Endothelial cell of umbilical vein (primary cell): ENCODE results near the gene AQP1. TPM values are rescaled to one million over a fixed set of nuclear protein-coding genes. Genes with fewer than 3 reads are reported as not detected.

Experiments used
- BruUV-seq: library from RNA; stranded (reverse); fragments of 400-500 nt; replicated peaks from 2 replicates; lab custom pipeline; 2021; lab: Mats Ljungman, UMichigan
- CTCF ChIA-PET: fragments of 300-600, 350-600 bp; sonication (Branson Sonifier 250); formaldehyde crosslinking; loops from one replicate; lab custom pipeline; 2021; ENCODE audit warnings: antibody characterized with exemption, inconsistent platforms; lab: Charles Lee
- POLR2A ChIA-PET: fragments of 300-600, 350-600 bp; sonication (Branson Sonifier 250); formaldehyde crosslinking; loops from one replicate; lab custom pipeline; 2021; ENCODE audit warnings: antibody characterized with exemption, inconsistent platforms; lab: Charles Lee
- DNase-seq: peaks from one replicate; pipeline ENCODE4 v3.0.0-alpha.2; 2011; ENCODE audit warnings: low read depth, low spot score
- FAIRE-seq: peaks from 2 replicates; lab custom pipeline; 2011; peaks lifted over from hg19 to GRCh38; lab: Jason Lieb, UNC
- H2AFZ ChIP-seq: 2 replicates; pipeline ENCODE4 v1.6.0; 2012; ENCODE audit warnings: low read depth, low read length, control low read depth, inconsistent platforms
- H3K27ac ChIP-seq: 2 replicates; pipeline ENCODE4 v1.5.1; 2011; ENCODE audit warnings: low read depth, mild to moderate bottlenecking, control low read depth, low read length, moderate library complexity; ENCODE audit not compliant: insufficient read depth
- H3K27me3 ChIP-seq, 2 experiments: 2 replicates each; pipeline versions ENCODE4 v1.6.0 to v1.6.1; 2011; ENCODE audit warnings: low read length in 2 of 2, mixed read lengths in 1 of 2; ENCODE audit not compliant: control insufficient read depth in 2 of 2, insufficient read depth in 2 of 2
- H3K36me3 ChIP-seq, 2 experiments: 2 replicates in 1 of 2; 3 replicates in 1 of 2; pipeline ENCODE4 v1.5.1; 2011; ENCODE audit warnings: low read length in 2 of 2, mild to moderate bottlenecking in 1 of 2, moderate library complexity in 1 of 2; ENCODE audit not compliant: control insufficient read depth in 2 of 2, insufficient read depth in 2 of 2; ENCODE audit errors: extremely low read depth in 1 of 2
- H3K4me1 ChIP-seq: 3 replicates; pipeline ENCODE4 v1.5.1; 2011; ENCODE audit warnings: mild to moderate bottlenecking, low read length; ENCODE audit not compliant: control insufficient read depth, insufficient read depth; ENCODE audit errors: extremely low read depth
- H3K4me2 ChIP-seq: 2 replicates; pipeline ENCODE4 v1.6.1; 2011; ENCODE audit warnings: low read length, control low read depth, mixed read lengths; ENCODE audit not compliant: insufficient read depth
- H3K4me3 ChIP-seq, 3 experiments: fragments of 200-600 bp in 1 of 3; sonication (generic), shearing (Covaris generic) in 1 of 3; replicated peaks in 1 of 3; 2 replicates each; pipeline ENCODE4 v1.5.1; 2011 to 2016; ENCODE audit warnings: control low read depth in 3 of 3, low read length in 3 of 3, mild to moderate bottlenecking in 2 of 3, inconsistent platforms in 1 of 3, low read depth in 1 of 3, moderate library complexity in 1 of 3; ENCODE audit not compliant: insufficient read depth in 1 of 3
- H3K79me2 ChIP-seq: 2 replicates; pipeline ENCODE4 v1.6.0; 2012; ENCODE audit warnings: low read length, inconsistent platforms; ENCODE audit not compliant: control insufficient read depth, insufficient read depth
- H3K9ac ChIP-seq: replicated peaks from 2 replicates; pipeline ENCODE3; 2011; ENCODE audit warnings: low read length, control low read depth; ENCODE audit not compliant: insufficient read depth; ENCODE audit errors: extremely low read depth
- H3K9me1 ChIP-seq: replicated peaks from 3 replicates; pipeline ENCODE4 v1.6.0; 2011; ENCODE audit warnings: mild to moderate bottlenecking, low read length; ENCODE audit not compliant: control insufficient read depth, insufficient read depth; ENCODE audit errors: extremely low read depth
- H3K9me3 ChIP-seq: replicated peaks from 2 replicates; pipeline ENCODE4 v1.5.1; 2012; ENCODE audit warnings: low read length, inconsistent platforms; ENCODE audit not compliant: control insufficient read depth, insufficient read depth
- H4K20me1 ChIP-seq: replicated peaks from 2 replicates; pipeline ENCODE3; 2011; ENCODE audit warnings: mild to moderate bottlenecking, low read length; ENCODE audit not compliant: control insufficient read depth, insufficient read depth; ENCODE audit errors: extremely low read depth
- CTCF ChIP-seq, 2 donors: IDR thresholded peaks; 1 replicate in 1 of 2; 2 replicates in 1 of 2; pipeline ENCODE4 v1.5.1; 2011; ENCODE audit warnings: low read length in 2 of 2, mild to moderate bottlenecking in 2 of 2, moderate library complexity in 2 of 2, control low read depth in 1 of 2, inconsistent platforms in 1 of 2, low read depth in 1 of 2; ENCODE audit not compliant: insufficient read depth in 1 of 2; ENCODE audit errors: extremely low read depth in 1 of 2
- EZH2 ChIP-seq: IDR thresholded peaks from 2 replicates; pipeline ENCODE4 v1.6.1; 2012; ENCODE audit warnings: borderline replicate concordance, low read depth, mild to moderate bottlenecking, moderate library complexity, low read length, inconsistent platforms; ENCODE audit not compliant: severe bottlenecking
- FOS ChIP-seq: IDR thresholded peaks from 2 replicates; pipeline ENCODE4 v1.6.1; 2011; ENCODE audit warnings: mild to moderate bottlenecking, low read length, moderate library complexity, borderline replicate concordance; ENCODE audit not compliant: insufficient read depth
- GATA2 ChIP-seq: IDR thresholded peaks from 2 replicates; pipeline ENCODE4 v1.7.0; 2011; ENCODE audit warnings: low read depth, mild to moderate bottlenecking, moderate library complexity, mixed read lengths, low read length; ENCODE audit not compliant: insufficient read length, insufficient read depth
- JUN ChIP-seq: IDR thresholded peaks from 2 replicates; pipeline ENCODE4 v1.6.1; 2011; ENCODE audit warnings: borderline replicate concordance, low read depth; ENCODE audit not compliant: insufficient read length, insufficient read depth
- MAX ChIP-seq: IDR thresholded peaks from 2 replicates; pipeline ENCODE4 v1.6.1; 2011; ENCODE audit not compliant: insufficient read depth, insufficient read length
- MYC ChIP-seq: IDR thresholded peaks from one replicate; pipeline ENCODE4 v1.6.1; 2011; ENCODE audit warnings: mild to moderate bottlenecking, low read depth, low read length
- POLR2A ChIP-seq: IDR thresholded peaks from 2 replicates; pipeline ENCODE4 v1.6.1; 2012; ENCODE audit warnings: low read depth, mild to moderate bottlenecking, control low read depth, low read length
- POLR2AphosphoS5 ChIP-seq: IDR thresholded peaks from 2 replicates; pipeline ENCODE4 v1.6.1; 2012; ENCODE audit warnings: low read depth, mild to moderate bottlenecking, control low read depth, low read length, moderate library complexity; ENCODE audit not compliant: insufficient read depth
- dilution Hi-C: fragments of 300-500 bp; cut with MboI; formaldehyde crosslinking; loops from one replicate; pipeline ENCODE4 v1.15.0; 2019; ENCODE audit warnings: low sequenced_read_pairs; ENCODE audit not compliant: extremely low pct_ligation_motif_present
- intact Hi-C: fragments of 100-400 bp; cut with micrococcal nuclease; formaldehyde crosslinking; loops from one replicate; pipeline ENCODE4 v1.10.0; 2022
- polyA plus RNA-seq, 4 experiments: library from polyadenylated mRNA; depleted of rRNA in 3 of 4; stranded (reverse) in 3 of 4; unstranded in 1 of 4; fragments of >200 nt; gene quantifications; 2 replicates each; pipeline versions ENCODE4 v1.2.1 to v1.2.3, GENCODE V29; 2011 to 2012; ENCODE audit warnings: missing spikeins in 1 of 4
- total RNA-seq: library from RNA; stranded (reverse); gene quantifications from 2 replicates; pipeline ENCODE4 v1.2.3, GENCODE V29; 2021

Gene AQP1
- total and polyA plus RNA-seq, 2 donors (not counting 3 experiments of a cell fraction or from before 2014, with no cell fraction given): 11.7 to 15.9 TPM

GRCh38 chr7:30901856-30902255 is 9.8 kb upstream of the AQP1 start:
- no peaks in the 10 kb centered on the region for H3K9me3 ChIP-seq
- no peaks in the 10 kb centered on the region for H3K9me1 ChIP-seq
- dilution Hi-C loops: no loop called here
- FAIRE-seq (no peak), DNase-seq (no peak)
- H3K4me2 ChIP-seq: no peak overlapping the region
- no peaks in the 10 kb centered on the region for H3K79me2 ChIP-seq
- H3K9ac ChIP-seq: no peak overlapping the region
- no peak overlapping the region for H3K27ac ChIP-seq
- POLR2A ChIA-PET: no interaction called here
- BruUV-seq: no TSS peak
- peaks cover 0 to 3% of the 10 kb centered on the region in 2 experiments for H3K27me3 ChIP-seq
- H3K4me3 ChIP-seq: no peak overlapping the region
- H4K20me1 ChIP-seq: no peaks in the 10 kb centered on the region
- CTCF ChIA-PET: no interaction called here
- peaks cover 11% of the 10 kb centered on the region for H3K4me1 ChIP-seq
- no peaks in the 10 kb centered on the region for H3K36me3 ChIP-seq
- intact Hi-C loops: no loop called here
- no peak overlapping the region for H2AFZ ChIP-seq
- TF ChIP-seq MAX (no peak), POLR2AphosphoS5 (no peak), MYC (no peak), CTCF (IDR thresholded peaks at IDR 0.05; ENCODE audit: extremely low read depth in 1 of 2, insufficient read depth in 1 of 2, low read depth in 1 of 2, low read length in 2 of 2) (no peak), JUN (no peak), FOS (no peak), EZH2 (no peak), POLR2A (no peak), GATA2 (no peak)
